ENCODE results near the gene RFT1.
A peak's percentile ranks its signal among the peaks of the same experiment; 100 is the strongest.

Gene RFT1

GRCh38 chr3:53084310-53085001, 45.8 kb downstream of the RFT1 start:
- DNase-seq (ENCODE audit: low spot score), result no peak

- no peak for DNase-seq (ENCODE audit: low spot score)
These were observed 46.3 kb downstream of the RFT1 start for GRCh38 chr3:53083949-53084309.

GRCh38 chr3:53083521-53083920, 46.7 kb downstream of the RFT1 start:
- peak; percentile 66 for DNase-seq (ENCODE audit: low spot score)

- DNase-seq (ENCODE audit: low spot score), result no peak
These were observed 47.5 kb downstream of the RFT1 start for GRCh38 chr3:53082736-53083135.

- DNase-seq (ENCODE audit: low spot score), result no peak
These were observed 48.9 kb downstream of the RFT1 start for GRCh38 chr3:53081318-53081717.

- DNase-seq (ENCODE audit: low spot score), result no peak
These were observed 49.5 kb downstream of the RFT1 start for GRCh38 chr3:53080612-53081205.

- DNase-seq (ENCODE audit: low spot score), result no peak
These were observed 50.3 kb downstream of the RFT1 start for GRCh38 chr3:53079791-53080555.

GRCh38 chr3:53079147-53079546, 51.1 kb downstream of the RFT1 start:
- DNase-seq (ENCODE audit: low spot score), result no peak

GRCh38 chr3:53078656-53079055, 51.6 kb downstream of the RFT1 start:
- DNase-seq (ENCODE audit: low spot score), result no peak

- no peak for DNase-seq (ENCODE audit: low spot score)
These were observed 52.6 kb downstream of the RFT1 start for GRCh38 chr3:53077476-53078220.

GRCh38 chr3:53075743-53076140, 54.5 kb downstream of the RFT1 start:
- no peak for DNase-seq (ENCODE audit: low spot score)

- no peak for DNase-seq (ENCODE audit: low spot score)
These were observed 55.2 kb downstream of the RFT1 start for GRCh38 chr3:53074761-53075742.

- DNase-seq (ENCODE audit: low spot score), result no peak
These were observed 55.9 kb downstream of the RFT1 start for GRCh38 chr3:53074366-53074696.

- DNase-seq (ENCODE audit: low spot score), result no peak
These were observed 56.5 kb downstream of the RFT1 start for GRCh38 chr3:53073553-53074365.

- DNase-seq (ENCODE audit: low spot score), result peak; percentile 84
These were observed 57.3 kb downstream of the RFT1 start for GRCh38 chr3:53072653-53073552.

- DNase-seq (ENCODE audit: low spot score), result no peak
These were observed 58.3 kb downstream of the RFT1 start for GRCh38 chr3:53071882-53072431.

- no peak for DNase-seq (ENCODE audit: low spot score)
These were observed 60.7 kb downstream of the RFT1 start for GRCh38 chr3:53069422-53070068.

- DNase-seq (ENCODE audit: low spot score), result no peak
These were observed 62.1 kb downstream of the RFT1 start for GRCh38 chr3:53068176-53068575.

GRCh38 chr3:53067567-53067966, 62.7 kb downstream of the RFT1 start:
- DNase-seq (ENCODE audit: low spot score), result no peak

Measured in hepatic stellate cell (primary cell).